HG02884 (cell line): ENCODE measurements around the gene CBX5.
"Not testable (repeated sequence)": the region's sequence is repeated elsewhere in the genome, so short reads cannot be mapped to it uniquely, and the experiment has no call there.

Experiments
- ATAC-seq: cut with Tn5 transposase; IDR thresholded peaks from one replicate; pipeline ENCODE4 v1.9.1; 2021; ENCODE audit warnings: mild to moderate bottlenecking, moderate library complexity; ENCODE audit not compliant: unreplicated experiment

Gene CBX5

GRCh38 chr12:54201001-54201794, 78.7 kb downstream of the CBX5 start:
- ATAC-seq, result no peak

GRCh38 chr12:54200412-54200811, 79.5 kb downstream of the CBX5 start:
- ATAC-seq, result no peak

DNA sequence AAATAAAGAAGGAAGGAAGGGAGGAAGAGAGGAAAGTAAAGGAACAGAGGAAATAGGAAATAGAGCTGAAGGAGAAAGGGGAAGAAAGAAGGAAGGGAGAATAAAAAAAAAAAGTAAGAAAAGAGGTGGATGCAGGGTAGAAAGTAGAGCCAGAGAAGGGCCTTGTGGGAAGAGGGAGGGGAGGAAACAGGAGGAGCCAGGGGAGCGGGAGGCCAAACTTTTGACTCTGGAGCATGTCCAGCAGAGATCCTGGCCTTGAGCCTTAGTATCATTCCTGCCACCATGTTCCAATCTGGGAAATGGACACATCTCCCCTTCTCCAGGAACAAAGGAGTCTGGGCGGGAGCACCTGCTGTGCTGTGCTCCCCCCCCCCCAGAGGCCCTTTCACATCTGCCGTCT, 80.0 kb downstream of the CBX5 start:
- no peak for ATAC-seq

DNA sequence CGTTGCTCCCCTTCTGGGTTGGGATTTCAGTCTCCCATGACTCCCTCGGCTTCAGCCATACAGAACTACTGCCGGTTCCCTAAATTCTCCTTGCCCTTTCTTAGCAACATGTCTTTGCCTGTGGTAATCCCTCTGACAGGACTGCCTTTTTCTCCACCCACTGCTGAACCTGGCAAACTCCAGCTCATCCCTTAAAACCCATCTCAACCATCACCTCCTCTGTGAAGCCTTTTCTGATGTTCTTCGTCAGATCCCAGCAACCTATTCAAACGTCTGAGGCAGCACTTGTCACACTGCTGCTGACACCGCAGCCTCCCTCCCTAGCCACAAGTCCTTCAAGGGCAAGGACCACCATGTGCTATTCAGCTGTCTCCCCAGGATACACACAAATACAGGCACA, 80.9 kb downstream of the CBX5 start:
- ATAC-seq, result no peak

DNA sequence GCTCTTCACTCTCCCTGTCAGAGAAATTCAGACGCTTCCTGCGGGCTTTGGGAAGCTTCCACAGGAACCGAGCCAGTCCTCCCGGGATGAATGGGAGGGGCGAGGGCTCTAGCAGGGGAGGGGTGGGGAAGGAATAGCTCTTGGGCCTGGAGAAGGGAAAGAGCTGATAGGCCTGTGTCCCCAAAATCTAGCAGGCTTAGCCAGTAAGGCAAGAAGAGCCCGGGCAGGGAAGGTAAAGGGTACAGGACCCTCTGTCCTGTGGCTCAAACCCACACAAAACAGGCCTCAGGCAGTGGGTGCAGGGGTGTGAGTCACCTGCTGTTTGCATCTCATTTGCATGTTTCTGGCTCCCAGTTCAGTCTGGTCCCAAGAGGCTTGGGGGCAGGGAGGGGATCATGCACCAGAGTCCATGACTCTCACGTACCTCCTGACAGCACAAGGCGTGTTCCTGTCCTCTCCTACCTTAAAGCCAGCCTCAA, 82.5 kb downstream of the CBX5 start:
- ATAC-seq, result no peak

DNA sequence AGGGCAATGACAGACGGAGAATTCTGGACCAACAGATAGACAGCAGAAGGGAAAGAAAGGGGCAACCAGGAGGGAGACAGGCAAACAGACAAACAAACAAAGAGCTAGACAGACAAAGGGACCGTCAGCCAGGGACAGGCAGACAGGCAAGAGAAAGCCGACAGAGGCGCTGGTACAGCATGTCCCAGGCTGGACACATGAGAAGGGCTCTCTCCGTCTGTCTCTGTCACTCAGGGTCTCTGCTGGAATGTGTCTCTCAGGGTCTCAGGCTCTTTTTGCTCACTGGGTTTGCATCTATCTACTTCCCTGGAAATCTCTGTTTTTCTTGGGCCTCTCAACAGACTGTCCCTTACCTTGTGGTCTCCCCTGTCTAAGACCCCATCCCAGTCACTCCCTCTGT, 82.9 kb downstream of the CBX5 start:
- ATAC-seq, result no peak

- ATAC-seq, result no peak
Measured at GRCh38 chr12:54196396-54196795, 83.5 kb downstream of the CBX5 start.

GRCh38 chr12:54195737-54196347, 84.1 kb downstream of the CBX5 start:
- ATAC-seq, result no peak

DNA sequence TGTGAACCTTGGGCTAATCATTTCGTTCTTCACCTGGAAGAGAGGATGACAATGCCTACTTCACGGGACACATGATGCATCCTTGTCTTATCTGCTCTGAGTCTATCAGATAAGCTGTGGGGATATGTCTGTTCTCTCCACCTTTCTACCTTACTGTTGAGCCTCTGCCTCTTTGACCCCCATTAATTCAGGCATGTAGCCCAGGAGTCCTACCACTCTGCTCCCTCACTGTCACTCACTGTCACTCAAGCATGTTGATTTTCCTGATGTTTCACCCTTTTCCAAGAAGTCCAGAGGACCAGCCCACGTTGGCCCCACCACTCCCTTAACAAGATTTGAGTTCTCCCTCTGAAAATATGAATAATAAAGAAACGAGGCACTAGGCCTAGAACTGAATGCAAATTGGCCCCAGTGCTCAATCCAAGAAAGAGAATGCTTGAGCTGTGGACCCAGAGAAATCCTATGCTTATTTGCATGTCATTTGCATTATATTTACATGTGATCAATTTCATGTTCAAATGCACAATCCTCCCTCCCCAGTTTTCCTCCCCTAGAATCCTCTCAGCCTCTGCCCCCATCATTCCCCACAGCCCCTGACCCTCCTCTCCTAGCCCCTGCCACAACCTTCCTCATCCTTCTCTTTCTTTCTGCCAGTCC, 84.7 kb downstream of the CBX5 start:
- no peak for ATAC-seq

DNA sequence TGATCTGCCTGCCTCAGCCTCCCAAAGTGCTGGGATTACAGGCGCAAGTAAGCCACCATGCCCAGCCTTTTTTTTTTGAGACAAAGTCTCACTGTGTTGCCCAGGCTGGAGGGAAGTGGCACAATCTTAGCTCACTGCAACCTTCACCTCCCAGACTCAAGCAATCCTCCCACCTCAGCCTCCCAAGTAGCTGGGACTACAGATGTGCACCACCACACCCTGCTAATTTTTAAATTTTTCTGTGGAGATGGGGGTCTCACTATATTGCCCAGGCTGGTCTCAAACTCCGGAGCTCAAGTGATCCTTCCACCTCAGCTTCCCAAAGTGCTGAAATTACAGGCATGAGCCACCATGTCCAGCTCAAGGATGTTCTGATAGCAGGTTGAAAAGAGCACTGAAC, 85.3 kb downstream of the CBX5 start:
- not testable (repeated sequence) for ATAC-seq

GRCh38 chr12:54193434-54193833, 86.5 kb downstream of the CBX5 start:
- no peak for ATAC-seq

DNA sequence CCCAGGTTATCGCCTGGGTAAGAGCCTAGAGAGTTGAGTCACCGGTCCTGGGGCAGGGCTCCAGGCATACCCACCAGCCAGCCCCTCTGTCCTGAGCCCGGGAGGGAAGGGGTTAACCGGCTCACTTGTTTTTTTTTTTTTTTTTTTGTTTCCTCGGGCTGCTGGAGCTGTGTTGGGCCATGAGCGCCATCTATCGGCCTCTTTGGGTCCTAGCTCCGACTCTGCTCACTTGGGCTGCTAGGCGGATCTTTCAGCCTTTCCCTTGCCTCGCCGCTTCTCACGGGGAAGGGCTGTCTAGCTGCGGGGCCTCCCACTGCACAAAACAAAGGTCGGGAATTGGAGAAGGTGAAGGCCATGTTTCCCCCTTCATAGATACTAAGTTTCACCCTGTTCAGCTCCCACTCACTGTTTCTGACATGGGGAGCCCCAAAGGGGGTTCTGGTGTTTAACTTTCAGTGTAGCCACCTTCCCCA, 88.3 kb downstream of the CBX5 start:
- peak; percentile 40 for ATAC-seq

- ATAC-seq, result no peak
Measured at GRCh38 chr12:54191126-54191525, 88.8 kb downstream of the CBX5 start.

DNA sequence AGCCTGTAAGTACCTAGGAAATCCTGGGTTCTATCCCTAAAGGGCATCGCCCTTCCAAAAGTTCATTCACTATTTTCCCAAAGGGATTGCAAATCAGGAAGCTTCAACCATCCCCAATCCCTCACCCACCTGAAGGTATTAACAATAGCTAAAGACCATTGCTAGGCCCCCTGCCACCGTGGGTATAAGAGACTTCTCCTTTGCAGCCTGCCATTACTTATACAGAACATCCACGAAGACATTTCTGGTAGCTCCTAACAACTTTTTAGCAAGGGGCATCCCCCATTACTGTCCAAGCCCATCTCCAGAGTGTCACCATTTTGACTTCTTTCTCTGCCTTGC, 90.8 kb downstream of the CBX5 start:
- no peak for ATAC-seq

DNA sequence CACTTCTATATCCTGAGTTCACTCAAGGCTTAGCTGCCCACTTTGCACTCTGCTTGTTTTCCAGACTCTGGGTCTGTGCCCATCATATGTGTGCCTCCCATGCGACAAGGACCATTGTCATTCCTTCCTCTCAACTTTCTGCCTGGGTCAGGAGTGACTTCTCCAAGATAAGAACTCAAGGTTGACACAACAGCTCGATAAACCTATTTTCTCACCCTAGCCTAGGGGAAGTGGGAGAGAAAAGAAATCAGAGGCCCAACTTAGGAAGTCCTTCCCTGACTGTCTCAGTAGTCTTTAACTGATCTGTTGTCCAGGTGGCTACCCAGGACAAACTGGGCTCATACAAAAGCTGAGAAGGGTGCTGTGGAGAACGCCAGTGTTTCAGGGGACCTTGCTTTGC, 92.8 kb downstream of the CBX5 start:
- ATAC-seq, result no peak

- ATAC-seq, result no peak
Measured at GRCh38 chr12:54185919-54186318, 94.0 kb downstream of the CBX5 start.

GRCh38 chr12:54185297-54185696, 94.6 kb downstream of the CBX5 start:
- not testable (repeated sequence) for ATAC-seq

DNA sequence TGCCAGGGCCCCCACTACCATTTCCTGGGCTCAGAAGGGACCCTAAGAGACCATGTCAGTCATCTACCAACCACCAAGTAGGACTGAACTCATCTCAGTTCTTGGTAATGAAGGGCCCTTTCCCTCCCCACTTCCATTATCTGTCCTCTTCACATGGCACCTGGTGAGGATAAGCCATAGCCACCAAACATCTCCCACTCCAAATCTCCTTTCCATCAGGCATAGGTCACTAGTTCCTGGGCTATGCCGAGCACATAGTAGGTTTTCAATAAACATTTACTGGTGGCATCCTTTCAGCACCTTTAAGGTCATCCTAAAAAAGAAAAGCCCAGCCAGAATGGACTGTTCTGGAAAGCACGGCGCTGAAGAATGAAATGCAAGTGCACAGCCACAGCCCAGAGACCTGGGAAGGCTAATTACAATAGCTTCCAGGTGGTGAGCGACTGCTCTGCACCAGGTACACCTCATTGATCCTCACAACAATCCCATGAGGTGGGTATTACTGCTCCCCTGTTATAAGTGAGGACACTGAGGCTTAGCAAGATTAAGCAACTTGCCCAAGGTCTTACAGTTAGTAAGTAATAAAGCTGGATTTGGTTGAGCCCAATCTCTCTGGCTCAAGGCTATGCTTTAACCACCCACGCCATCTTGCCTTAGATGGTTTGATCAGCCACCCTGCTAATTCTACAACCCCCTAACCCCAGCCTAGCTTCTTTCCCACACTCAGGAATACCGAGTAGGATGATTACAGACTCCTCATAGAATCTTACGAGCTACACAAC, 95.7 kb downstream of the CBX5 start:
- no peak for ATAC-seq

DNA sequence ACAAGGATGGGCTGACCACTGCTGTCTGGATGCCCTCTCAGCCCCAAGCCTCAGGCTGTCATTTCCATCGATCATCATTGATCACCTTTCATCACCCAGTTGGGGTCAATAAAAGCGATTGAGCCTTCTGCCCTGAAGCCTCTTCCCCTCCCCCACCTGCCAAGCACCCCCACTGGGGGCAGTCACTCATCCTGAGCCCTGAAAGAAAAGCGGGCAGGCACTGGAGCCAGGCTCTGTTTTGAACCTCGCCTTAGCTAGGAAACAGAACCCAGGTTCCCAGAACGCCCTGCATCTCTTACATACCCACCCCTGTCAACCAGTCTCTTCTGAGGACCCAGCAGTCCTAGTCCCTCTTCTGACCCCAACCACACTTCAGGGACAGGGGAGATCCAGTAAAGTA, 96.9 kb downstream of the CBX5 start:
- ATAC-seq, result no peak

DNA sequence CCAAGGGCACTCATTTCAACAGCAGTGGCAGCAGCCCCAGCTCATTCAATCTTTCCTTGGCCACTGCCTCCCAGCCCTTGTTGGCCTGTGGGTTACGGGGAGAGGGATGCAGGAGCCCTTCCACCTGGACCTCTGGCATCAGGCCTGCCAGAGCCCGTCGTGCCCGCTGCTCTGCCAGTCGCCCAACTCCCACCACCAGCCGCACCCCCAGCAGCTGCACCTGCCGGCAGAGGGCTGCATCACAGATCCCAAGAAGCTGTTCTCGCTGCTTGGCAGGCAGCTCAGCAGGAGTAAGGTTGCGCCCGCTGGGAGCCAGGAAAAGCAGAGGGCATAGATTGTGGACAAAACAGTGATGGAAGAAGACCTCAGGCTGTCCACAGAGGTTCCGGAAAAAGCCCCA, 97.8 kb downstream of the CBX5 start:
- no peak for ATAC-seq
